ENCODE measurements around the gene GRID1.

GRCh38 chr10:86375204-86375603, 8.6 kb upstream of the GRID1 start:
- TF ChIP-seq ZNF274 (IDR thresholded peaks at IDR 0.05; ENCODE audit: low read depth, low read length) (no peak), YY1 (IDR thresholded peaks at IDR 0.05; ENCODE audit: insufficient read depth, insufficient read length) (no peak)
